PC-3 (cell line): Measurements from ENCODE around the gene APBB2.

Experiments
- CTCF ChIP-seq: fragments of 300-600 bp; sonication (generic); conservative IDR thresholded peaks from 2 replicates; pipeline ENCODE4 v1.5.1; 2017; ENCODE audit warnings: antibody characterized with exemption, low read depth, mild to moderate bottlenecking, low read length
- EZH2 ChIP-seq: fragments of 300-600 bp; sonication (generic); IDR thresholded peaks from one replicate; pipeline ENCODE4 v1.6.1; 2017; ENCODE audit warnings: antibody characterized with exemption, mild to moderate bottlenecking, low read length; ENCODE audit not compliant: unreplicated experiment
- EZH2phosphoT487 ChIP-seq: fragments of 300-600 bp; sonication (generic); IDR thresholded peaks from 2 replicates; pipeline ENCODE4 v1.6.1; 2018; ENCODE audit warnings: mild to moderate bottlenecking, antibody characterized with exemption, low read length, borderline replicate concordance

- TF ChIP-seq CTCF (no peak), EZH2 (no peak), EZH2phosphoT487 (no peak)
Observed at GRCh38 chr4:41064953-41065352, 149.4 kb downstream of the APBB2 start.
